ENCODE data around the gene TTC22. TPM values are rescaled to one million over a fixed set of nuclear protein-coding genes. Genes with fewer than 3 reads are reported as not detected.

The TTC22 gene
- polyA plus RNA-seq, 3 donors from 2014 or later: 5.2 to 13.7 (median 5.6) TPM

DNA sequence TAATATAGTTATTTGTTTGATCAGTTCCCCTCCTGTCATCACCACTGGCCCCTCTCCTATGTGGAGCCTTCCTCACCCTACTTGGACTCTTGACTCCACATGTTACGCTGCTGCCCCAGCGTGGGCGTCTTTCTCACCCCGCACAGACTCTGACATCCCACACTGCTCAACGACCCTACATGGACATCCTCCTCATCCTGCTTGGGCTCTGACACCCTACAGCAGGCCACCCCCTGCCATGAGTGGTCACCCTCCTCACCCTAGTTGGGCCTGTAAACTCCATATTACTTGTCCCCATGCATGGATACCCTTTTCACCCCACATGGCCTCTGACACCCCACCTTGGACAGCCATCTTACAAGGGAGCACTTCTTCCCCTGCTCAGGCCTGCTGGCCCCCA is 64.4 kb downstream of the TTC22 start:
- Mint-ChIP-seq H3K9me3 (no peaks in the 10 kb centered on the region), H3K36me3 (peaks cover 26 to 43% (median 36%) of the 10 kb centered on the region in 3 donors), H3K27ac (peak overlapping the region in 3 of 6 donors; percentile 22 to 84 (median 62)), H3K27me3 (ENCODE audit: low read depth in 3 of 3) (peaks cover 0 to 2% (median 0%) of the 10 kb centered on the region in 3 donors), H3K4me1 (no peaks in the 10 kb centered on the region), H3K4me3 (no peak overlapping the region)
- DNase-seq: no peak

Other genes starting within 250 kb of the TTC22 start
- gene FAM151A, start 177.8 kb downstream of the TTC22 start, polyA plus RNA-seq: not detected
- gene MROH7, start 159.5 kb downstream of the TTC22 start, polyA plus RNA-seq: not detected
- 10 to 100 TPM; 14.3 to 22.6 (median 20.7) TPM for gene TTC4, start 85.5 kb downstream of the TTC22 start, polyA plus RNA-seq
- gene PARS2, start 36.8 kb downstream of the TTC22 start, polyA plus RNA-seq: 1 to 10 TPM in 2 of 3 donors, under 1 TPM in 1; 0.89 to 4.0 (median 3.3) TPM
- 10 to 100 TPM; 15.4 to 23.8 (median 17.0) TPM for gene DHCR24, start 85.9 kb upstream of the TTC22 start, polyA plus RNA-seq
- not detected for gene TMEM61, start 179.3 kb upstream of the TTC22 start, polyA plus RNA-seq
- not detected for gene BSND, start 197.6 kb upstream of the TTC22 start, polyA plus RNA-seq
- not detected for gene PCSK9, start 238.2 kb upstream of the TTC22 start, polyA plus RNA-seq

All from immature natural killer cell (primary cell).